Loucy (cell line): ENCODE results near the gene ETFBKMT.

Experiments
- CTCF ChIP-seq: fragments of 200-600 bp; sonication (generic); conservative IDR thresholded peaks from 2 replicates; pipeline ENCODE4 v1.5.1; 2014; ENCODE audit warnings: mild to moderate bottlenecking, antibody characterized with exemption, low read length
- EZH2phosphoT487 ChIP-seq: fragments of 200-600 bp; IDR thresholded peaks from 2 replicates; pipeline ENCODE4 v1.6.1; 2018; ENCODE audit warnings: antibody characterized with exemption, mild to moderate bottlenecking, moderate library complexity, borderline replicate concordance

DNA sequence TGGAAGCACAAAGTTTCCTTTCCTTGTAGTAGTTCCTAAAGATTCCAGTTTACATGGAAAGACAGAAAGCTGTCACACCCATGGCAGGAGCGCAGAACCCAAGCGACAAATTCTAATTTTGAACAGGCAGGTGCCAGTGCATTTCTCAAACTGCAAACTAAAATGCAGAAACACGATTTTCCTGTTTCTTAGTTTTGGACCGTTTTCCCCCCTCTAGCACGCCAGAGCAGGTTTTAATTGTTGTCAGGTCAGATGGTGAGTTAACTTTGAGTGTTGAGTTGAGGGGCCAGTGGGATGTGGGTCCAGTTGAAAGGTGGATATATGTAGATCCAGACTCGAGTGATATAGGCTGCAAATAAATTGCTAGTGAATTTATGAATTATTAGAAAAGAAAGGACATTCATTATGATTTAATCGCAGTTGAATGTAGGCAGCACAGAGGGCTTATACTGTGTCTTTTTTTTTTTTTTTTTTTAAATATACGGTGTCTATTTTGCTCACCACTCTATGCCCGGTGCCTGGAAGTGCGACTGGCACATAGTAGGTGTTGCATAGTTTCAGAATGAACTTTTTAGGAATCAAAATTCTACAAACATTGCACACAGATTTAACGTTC, 909 bp upstream of the ETFBKMT start:
- TF ChIP-seq CTCF (no peak), EZH2phosphoT487 (no peak)
